H9 (cell line): ENCODE results near the gene NT5C3B. TPM values are rescaled to one million over a fixed set of nuclear protein-coding genes. Genes with fewer than 3 reads are reported as not detected.

Source experiments
- DNase-seq: peaks from one replicate; pipeline ENCODE4 v3.0.0-alpha.2; 2017
- H2AFZ ChIP-seq: one replicate; pipeline ENCODE4 v1.6.1; 2013; ENCODE audit warnings: mild to moderate bottlenecking, low read length, control low read depth, moderate library complexity
- H2AK5ac ChIP-seq: 2 replicates; pipeline ENCODE4 v1.6.1; 2013; ENCODE audit warnings: low read length, control low read depth, mixed read lengths; ENCODE audit not compliant: insufficient read length
- H2BK120ac ChIP-seq: one replicate; pipeline ENCODE4 v1.6.1; 2013; ENCODE audit warnings: low read depth, mild to moderate bottlenecking, low read length, control low read depth, inconsistent platforms; ENCODE audit not compliant: poor library complexity, severe bottlenecking
- H2BK12ac ChIP-seq: 2 replicates; pipeline ENCODE4 v1.6.1; 2013; ENCODE audit warnings: low read length, control low read depth, mixed read lengths, low read depth; ENCODE audit not compliant: insufficient read length
- H2BK15ac ChIP-seq: 2 replicates; pipeline ENCODE4 v1.6.1; 2013; ENCODE audit warnings: low read depth, low read length, control low read depth
- H2BK20ac ChIP-seq: one replicate; pipeline ENCODE4 v1.6.1; 2013; ENCODE audit warnings: low read depth, mild to moderate bottlenecking, low read length, control low read depth, inconsistent platforms; ENCODE audit not compliant: poor library complexity, severe bottlenecking
- H2BK5ac ChIP-seq: 2 replicates; pipeline ENCODE4 v1.6.1; 2013; ENCODE audit warnings: low read length, control low read depth, mixed read lengths; ENCODE audit not compliant: insufficient read length
- H3K14ac ChIP-seq: 2 replicates; pipeline ENCODE4 v1.6.1; 2013; ENCODE audit warnings: low read length, control low read depth; ENCODE audit not compliant: insufficient read depth
- H3K18ac ChIP-seq: 2 replicates; pipeline ENCODE4 v1.6.1; 2013; ENCODE audit warnings: low read depth, mild to moderate bottlenecking, mixed read lengths, low read length, control low read depth; ENCODE audit not compliant: insufficient read length
- H3K23ac ChIP-seq: 2 replicates; pipeline ENCODE4 v1.6.1; 2013; ENCODE audit warnings: low read length, control low read depth, mixed read lengths, low read depth; ENCODE audit not compliant: insufficient read length
- H3K23me2 ChIP-seq: 2 replicates; pipeline ENCODE4 v1.6.1; 2013; ENCODE audit warnings: low read depth, mild to moderate bottlenecking, mixed read lengths, low read length, control low read depth; ENCODE audit not compliant: insufficient read length, poor library complexity, severe bottlenecking
- H3K27ac ChIP-seq: 2 replicates; pipeline ENCODE4 v1.5.1; 2013; ENCODE audit warnings: low read length, control low read depth, mixed read lengths, low read depth; ENCODE audit not compliant: insufficient read length
- H3K27me3 ChIP-seq: 2 replicates; pipeline ENCODE4 v1.6.1; 2013; ENCODE audit warnings: low read length, control low read depth, inconsistent platforms; ENCODE audit not compliant: insufficient read depth
- H3K4ac ChIP-seq: 2 replicates; pipeline ENCODE4 v1.6.1; 2013; ENCODE audit warnings: low read depth, mild to moderate bottlenecking, control low read depth, inconsistent platforms, low read length, moderate library complexity
- H3K4me1 ChIP-seq: 2 replicates; pipeline ENCODE4 v1.6.1; 2013; ENCODE audit warnings: low read length, control low read depth, inconsistent platforms; ENCODE audit not compliant: insufficient read depth
- H3K4me2 ChIP-seq: 2 replicates; pipeline ENCODE4 v1.6.1; 2013; ENCODE audit warnings: low read length, control low read depth, mixed read lengths; ENCODE audit not compliant: insufficient read length, insufficient read depth
- H3K56ac ChIP-seq: 2 replicates; pipeline ENCODE4 v1.6.1; 2013; ENCODE audit warnings: low read depth, mild to moderate bottlenecking, mixed read lengths, low read length, control low read depth; ENCODE audit not compliant: insufficient read length
- H3K79me1 ChIP-seq: 2 replicates; pipeline ENCODE4 v1.6.1; 2013; ENCODE audit warnings: low read depth, mild to moderate bottlenecking, moderate library complexity, low read length, control low read depth, inconsistent platforms; ENCODE audit not compliant: insufficient read depth, poor library complexity, severe bottlenecking
- H3K79me2 ChIP-seq: 2 replicates; pipeline ENCODE4 v1.6.1; 2013; ENCODE audit warnings: low read length, control low read depth, inconsistent platforms; ENCODE audit not compliant: insufficient read depth
- H3K9ac ChIP-seq: 2 replicates; pipeline ENCODE4 v1.6.1; 2013; ENCODE audit warnings: low read length, control low read depth, mixed read lengths; ENCODE audit not compliant: insufficient read length; ENCODE audit errors: extremely low read depth
- H3K9me3 ChIP-seq: one replicate; pipeline ENCODE4 v1.6.1; 2013; ENCODE audit warnings: low read depth, low read length, inconsistent platforms; ENCODE audit not compliant: control insufficient read depth
- H3T11ph ChIP-seq: one replicate; pipeline ENCODE4 v1.6.1; 2013; ENCODE audit warnings: mild to moderate bottlenecking, low read length, control low read depth, inconsistent platforms
- H4K20me1 ChIP-seq: one replicate; pipeline ENCODE4 v1.6.1; 2013; ENCODE audit not compliant: control insufficient read depth, insufficient read length, insufficient read depth
- H4K5ac ChIP-seq: 2 replicates; pipeline ENCODE4 v1.6.1; 2013; ENCODE audit warnings: low read depth, mild to moderate bottlenecking, mixed read lengths, low read length, control low read depth; ENCODE audit not compliant: insufficient read length
- H4K8ac ChIP-seq: replicated peaks from 2 replicates; pipeline ENCODE4 v1.6.1; 2013; ENCODE audit warnings: low read length, control low read depth, mixed read lengths, low read depth; ENCODE audit not compliant: insufficient read length
- H4K91ac ChIP-seq: 2 replicates; pipeline ENCODE4 v1.6.1; 2013; ENCODE audit warnings: low read depth, mild to moderate bottlenecking, moderate library complexity, mixed read lengths, low read length, control low read depth; ENCODE audit not compliant: insufficient read length
- H3K27ac Mint-ChIP-seq, 3 experiments: 2 replicates in 2 of 3; 3 replicates in 1 of 3; pipeline ENCODE4 v1.8.0; 2020 to 2021; ENCODE audit warnings: mixed read lengths in 3 of 3, mild to moderate bottlenecking in 1 of 3, moderate library complexity in 1 of 3
- H3K27me3 Mint-ChIP-seq: 2 replicates; pipeline ENCODE4 v1.8.0; 2021; ENCODE audit warnings: low read depth, mild to moderate bottlenecking, moderate library complexity, mixed read lengths
- H3K36me3 Mint-ChIP-seq, 3 experiments: 2 replicates in 2 of 3; 3 replicates in 1 of 3; pipeline ENCODE4 v1.8.0; 2020 to 2021; ENCODE audit warnings: low read depth in 3 of 3, mixed read lengths in 3 of 3; ENCODE audit not compliant: insufficient read depth in 1 of 3
- H3K4me1 Mint-ChIP-seq, 2 experiments: 2 replicates each; pipeline ENCODE4 v1.8.0; 2020; ENCODE audit warnings: mixed read lengths in 2 of 2
- H3K4me3 Mint-ChIP-seq, 2 experiments: 2 replicates in 1 of 2; 3 replicates in 1 of 2; pipeline ENCODE4 v1.8.0; 2020 to 2021; ENCODE audit warnings: mild to moderate bottlenecking in 2 of 2, mixed read lengths in 2 of 2, moderate library complexity in 1 of 2
- H3K9me3 Mint-ChIP-seq, 2 experiments: 2 replicates in 1 of 2; 3 replicates in 1 of 2; pipeline ENCODE4 v1.8.0; 2020; ENCODE audit warnings: mild to moderate bottlenecking in 2 of 2, mixed read lengths in 2 of 2, moderate library complexity in 1 of 2
- CTCF ChIP-seq: fragments of 200-600 bp; sonication (generic); conservative IDR thresholded peaks from 3 replicates; pipeline ENCODE4 v1.8.0; 2021; ENCODE audit warnings: antibody characterized with exemption, mild to moderate bottlenecking
- WGBS: extraction: QIAGEN DNeasy Blood & Tissue Kit; methylation state at CpG from one replicate; pipeline ENCODE4 v1.1.7; 2013; ENCODE audit warnings: missing lambda C conversion rate, low lambda C conversion rate, mixed read lengths; ENCODE audit not compliant: insufficient read length; ENCODE audit errors: extremely low coverage; 5-methylcytosine and 5-hydroxymethylcytosine counted together
- total RNA-seq: library from RNA; stranded (reverse); gene quantifications from 2 replicates; pipeline ENCODE4 v1.2.1, GENCODE V29; 2021

The NT5C3B gene
- total RNA-seq, 1 experiment from 2014 or later, result 76.1 TPM

GRCh38 chr17:41793784-41794539 lies 42.1 kb downstream of the NT5C3B start:
- Histone ChIP-seq H3K4me1 (peaks cover 8% of the 10 kb centered on the region; the same call in 1 of the 2 replicates), H3K27ac (no peak overlapping the region), H3K9me3 (no peaks in the 10 kb centered on the region), H3K79me1 (no peaks in the 10 kb centered on the region), H2BK12ac (no peak overlapping the region), H2BK20ac (no peak overlapping the region), H3K18ac (no peak overlapping the region), H2AK5ac (no peak overlapping the region), H3K79me2 (no peaks in the 10 kb centered on the region), H3K27me3 (peaks cover 4% of the 10 kb centered on the region; the same call in 1 of the 2 replicates), H2AFZ (no peak overlapping the region), H4K8ac (no peak overlapping the region), H4K20me1 (no peaks in the 10 kb centered on the region), H4K5ac (no peak overlapping the region), H3K14ac (0 out of 2 replicates have a peak overlapping the region, but pooled peaks have one; percentile 37), H4K91ac (no peak overlapping the region), H3T11ph (no peak overlapping the region), H2BK120ac (no peak overlapping the region), H2BK15ac (no peak overlapping the region), H3K4ac (no peak overlapping the region), H3K56ac (no peak overlapping the region), H3K4me2 (peak overlapping the region; percentile 52), H2BK5ac (no peak overlapping the region), H3K23ac (no peak overlapping the region), H3K23me2 (peaks cover 6% of the 10 kb centered on the region), H3K9ac (no peak overlapping the region)
- TF ChIP-seq CTCF, result peak; percentile 30; the same call in 2 of the 3 replicates
- peaks cover 24 to 39% of the 10 kb centered on the region in 2 experiments for H3K4me1 Mint-ChIP-seq
- H3K4me3 Mint-ChIP-seq, result peak overlapping the region in 1 of 2 experiments; percentile 74; a peak in 4 of 5 replicates
- peak; percentile 95 for DNase-seq
- peaks cover 35% of the 10 kb centered on the region for H3K27me3 Mint-ChIP-seq
- no peaks in the 10 kb centered on the region; a peak in 1 of 5 replicates for H3K9me3 Mint-ChIP-seq
- H3K36me3 Mint-ChIP-seq, result no peaks in the 10 kb centered on the region; a peak in 1 of 7 replicates
- H3K27ac Mint-ChIP-seq, result peak overlapping the region in 2 of 3 experiments; percentile 44 to 52; a peak in 1 of 7 replicates
- WGBS, result no CpG with 5 or more reads among the region's 14 CpGs
